K562 (cell line): Measurements from ENCODE around the gene ADRB2. TPM values are rescaled to one million over a fixed set of nuclear protein-coding genes. Genes with fewer than 3 reads are reported as not detected.

Source experiments
- ATF1 ChIP-seq, 2 experiments: fragments of 450-650 bp in 1 of 2; IDR thresholded peaks; 2 replicates each; pipeline ENCODE4 v1.6.1; 2016; ENCODE audit warnings: missing compliant biosample characterization in 1 of 2, missing genetic modification characterization in 1 of 2
- CHCHD3 ChIP-seq: fragments of 250-450 bp; sonication (Bioruptor Pico); IDR thresholded peaks from 2 replicates; pipeline ENCODE4 v2.1.2; 2022; ENCODE audit warnings: mild to moderate bottlenecking
- ESRRB ChIP-seq: fragments of 250-450 bp; sonication (Bioruptor Pico); IDR thresholded peaks from 2 replicates; pipeline ENCODE4 v1.5.0; 2020; ENCODE audit warnings: mild to moderate bottlenecking, moderate library complexity, borderline replicate concordance
- MCM5 ChIP-seq: fragments of 450-650 bp; IDR thresholded peaks from 2 replicates; pipeline ENCODE4 v1.6.1; 2016; ENCODE audit warnings: low read depth
- NFXL1 ChIP-seq: fragments of 450-650 bp; formaldehyde crosslinking; IDR thresholded peaks from 2 replicates; pipeline ENCODE4 v1.4.0; 2021; ENCODE audit warnings: mild to moderate bottlenecking
- POLR2AphosphoS2 ChIP-seq: IDR thresholded peaks from 2 replicates; pipeline ENCODE4 v1.6.1; 2012; ENCODE audit warnings: low read length, improper control_type of control experiment
- PREB ChIP-seq: sonication (generic); formaldehyde crosslinking; IDR thresholded peaks from 2 replicates; pipeline ENCODE4 v1.8.1; 2023; ENCODE audit warnings: mild to moderate bottlenecking, missing genetic modification reagents
- RBM17 ChIP-seq: fragments of 200-400 bp; formaldehyde crosslinking; IDR thresholded peaks from 2 replicates; pipeline ENCODE4 v1.6.1; 2017; ENCODE audit warnings: low read depth, mild to moderate bottlenecking, low read length, borderline replicate concordance
- RCOR1 ChIP-seq, 2 experiments: IDR thresholded peaks; 2 replicates each; pipeline ENCODE4 v1.6.1; 2012; ENCODE audit warnings: low read depth in 2 of 2, low read length in 2 of 2, borderline replicate concordance in 1 of 2, improper control_type of control experiment in 1 of 2
- SMAD3 ChIP-seq: fragments of 450-650 bp; formaldehyde crosslinking; conservative IDR thresholded peaks from 2 replicates; pipeline ENCODE4 v1.4.0; 2020; ENCODE audit warnings: mild to moderate bottlenecking
- SNAPC5 ChIP-seq: fragments of 250-450 bp; sonication (Bioruptor Pico); IDR thresholded peaks from 2 replicates; pipeline ENCODE4 v1.8.0; 2021; ENCODE audit warnings: moderate library complexity, mild to moderate bottlenecking, inconsistent platforms
- STAT5A ChIP-seq: IDR thresholded peaks from 2 replicates; pipeline ENCODE4 v1.6.1; 2012; ENCODE audit warnings: low read length, inconsistent platforms, borderline replicate concordance
- THRB ChIP-seq: fragments of 450-650 bp; formaldehyde crosslinking; conservative IDR thresholded peaks from 2 replicates; pipeline ENCODE4 v1.4.0; 2022; ENCODE audit warnings: mild to moderate bottlenecking, missing genetic modification characterization
- XRCC4 ChIP-seq: IDR thresholded peaks from one replicate; pipeline ENCODE4 v1.6.1; 2011; ENCODE audit not compliant: insufficient read depth, insufficient read length; ENCODE audit errors: extremely low read depth
- YBX1 ChIP-seq: fragments of 450-650 bp; IDR thresholded peaks from 2 replicates; pipeline ENCODE4 v1.7.1; 2016; ENCODE audit warnings: mild to moderate bottlenecking
- ZBTB11 ChIP-seq, 3 experiments: fragments of 200-800 bp in 1 of 3; fragments of 250-450 bp in 1 of 3; fragments of 450-650 bp in 1 of 3; sonication (Bioruptor Pico) in 1 of 3; sonication (Bioruptor generic) in 1 of 3; formaldehyde crosslinking in 1 of 3; IDR thresholded peaks; 2 replicates each; pipeline versions ENCODE4 v1.6.1 to v1.8.0; 2016 to 2022; ENCODE audit warnings: mild to moderate bottlenecking in 2 of 3, missing genetic modification characterization in 2 of 3, missing compliant biosample characterization in 1 of 3, moderate library complexity in 1 of 3
- ZBTB9 ChIP-seq: fragments of 450-650 bp; formaldehyde crosslinking; IDR thresholded peaks from 2 replicates; pipeline ENCODE4 v1.4.0; 2020; ENCODE audit warnings: mild to moderate bottlenecking, moderate library complexity
- ZNF175 ChIP-seq: fragments of 200-800 bp; sonication (Bioruptor generic); IDR thresholded peaks from 2 replicates; pipeline ENCODE4 v1.6.1; 2016; ENCODE audit warnings: low read depth, mild to moderate bottlenecking, missing genetic modification characterization, missing compliant biosample characterization
- ZNF280A ChIP-seq: fragments of 450-650 bp; IDR thresholded peaks from 2 replicates; pipeline ENCODE4 v1.6.1; 2018; ENCODE audit warnings: mild to moderate bottlenecking, low read depth; ENCODE audit not compliant: partially characterized antibody
- polyA plus RNA-seq, 8 experiments: library from polyadenylated mRNA; depleted of rRNA in 4 of 8; stranded (reverse) in 5 of 8; unstranded in 3 of 8; fragments of >200 nt; fragmentation: Nextera tagmentation in 2 of 8; fragmentation: Illumina TruSeq in 1 of 8; extraction: Ambion mirVana in 2 of 8; extraction: Trizol in 1 of 8; gene quantifications; 2 replicates each; pipeline versions ENCODE4 v1.2.1 to v1.2.3, GENCODE V29; 2011 to 2014; ENCODE audit warnings: inconsistent platforms in 1 of 8, missing spikeins in 1 of 8
- total RNA-seq, 7 experiments: library from RNA; depleted of rRNA in 6 of 7; stranded (reverse); fragments of >200 nt in 6 of 7; fragmentation: Illumina TruSeq in 2 of 7; extraction: Trizol in 2 of 7; gene quantifications; 2 replicates each; pipeline versions ENCODE4 v1.2.1 to v1.2.3, GENCODE V29; 2011 to 2021; ENCODE audit warnings: low replicate concordance in 1 of 7

The ADRB2 gene
- total and polyA plus RNA-seq, 9 of the 15 experiments (the other 6 are each of a cell fraction or from before 2014, with no cell fraction given), result 0.01 to 0.18 (median 0.04) TPM; not detected in 2

- peak in 1 of 3 experiments; percentile 76; a peak in 2 of 6 replicates for TF ChIP-seq ZBTB11 (CRISPR knock-in tag; IDR thresholded peaks at IDR 0.05)
- no peak for TF ChIP-seq NFXL1 (CRISPR knock-in tag)
- TF ChIP-seq MCM5, result no peak
- TF ChIP-seq ESRRB (CRISPR knock-in tag), result no peak
- no peak for TF ChIP-seq SNAPC5 (CRISPR knock-in tag)
- TF ChIP-seq RCOR1 (IDR thresholded peaks at IDR 0.05; ENCODE audit: borderline replicate concordance in 1 of 2, low read depth in 2 of 2, low read length in 2 of 2), result peak in 1 of 2 experiments; percentile 85; a peak in 2 of 4 replicates
- TF ChIP-seq THRB, result no peak
- no peak for TF ChIP-seq POLR2AphosphoS2
- TF ChIP-seq ZBTB9 (CRISPR knock-in tag), result no peak
- TF ChIP-seq SMAD3, result no peak
- TF ChIP-seq ZNF280A, result no peak
- TF ChIP-seq ATF1 (CRISPR knock-in tag; IDR thresholded peaks at IDR 0.05), result no peak
- TF ChIP-seq ATF1 (tag; IDR thresholded peaks at IDR 0.05), result peak; percentile 35; the same call in 1 of the 2 replicates
- TF ChIP-seq CHCHD3 (CRISPR knock-in tag), result no peak
- no peak for TF ChIP-seq PREB (CRISPR knock-in tag)
- TF ChIP-seq XRCC4, result no peak
- TF ChIP-seq ZNF175 (CRISPR knock-in tag), result no peak
- no peak for TF ChIP-seq RBM17
- TF ChIP-seq YBX1, result no peak
- no peak for TF ChIP-seq STAT5A
These were observed 19.9 kb upstream of the ADRB2 start (continued) for GRCh38 chr5:148806520-148806931.
